ENCODE data around the gene MRPS23.

MRPS23 gene

DNA sequence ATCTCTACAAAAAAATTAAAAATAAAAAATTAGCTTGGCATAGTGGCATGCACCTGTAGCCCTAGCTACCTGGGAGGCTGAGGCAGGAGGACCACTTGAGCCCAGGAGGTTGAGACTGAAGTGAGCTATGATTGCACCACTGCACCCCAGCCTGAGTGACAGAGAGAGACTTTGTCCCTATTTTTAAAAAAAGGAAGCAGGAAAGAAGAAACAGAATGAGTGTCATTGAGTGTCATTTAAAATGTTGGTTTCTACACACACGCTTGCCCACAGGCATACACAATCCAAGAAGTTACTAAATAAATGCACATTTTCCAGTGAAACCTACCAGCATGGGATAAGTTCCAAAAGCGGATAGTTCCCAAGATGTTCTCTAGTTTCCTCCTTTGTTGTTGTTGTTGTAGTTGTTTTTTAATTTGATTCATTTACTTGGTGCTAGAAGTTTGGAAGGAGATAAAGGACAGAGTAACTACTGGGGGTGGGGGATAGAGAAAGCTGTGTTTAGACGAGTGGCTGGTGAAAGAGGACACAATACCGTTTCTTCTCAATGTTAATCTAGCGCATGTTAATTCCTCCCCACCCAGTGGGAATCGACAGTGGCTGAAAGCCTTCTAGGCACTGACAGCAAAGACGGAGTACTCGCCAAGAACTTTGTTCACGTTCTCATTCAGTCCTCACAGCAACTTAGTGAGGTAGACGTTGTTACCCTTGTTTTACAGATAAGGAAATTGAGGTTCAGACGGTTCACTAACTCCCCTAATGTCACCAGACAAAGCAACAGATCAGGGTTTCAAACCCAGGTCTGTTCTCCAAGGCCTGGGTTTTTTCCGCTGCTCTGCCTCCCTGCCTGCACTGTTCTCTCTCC, 17.3 kb downstream of the MRPS23 start:
- Mint-ChIP-seq H3K4me3 (no peak overlapping the region), H3K4me1 (no peaks in the 10 kb centered on the region), H3K27ac (no peak overlapping the region), H3K9me3 (no peaks in the 10 kb centered on the region), H3K36me3 (ENCODE audit: low read depth) (peaks cover 5% of the 10 kb centered on the region), H3K27me3 (ENCODE audit: low read depth) (peaks cover 43% of the 10 kb centered on the region)
- TF ChIP-seq, protein P1, sequence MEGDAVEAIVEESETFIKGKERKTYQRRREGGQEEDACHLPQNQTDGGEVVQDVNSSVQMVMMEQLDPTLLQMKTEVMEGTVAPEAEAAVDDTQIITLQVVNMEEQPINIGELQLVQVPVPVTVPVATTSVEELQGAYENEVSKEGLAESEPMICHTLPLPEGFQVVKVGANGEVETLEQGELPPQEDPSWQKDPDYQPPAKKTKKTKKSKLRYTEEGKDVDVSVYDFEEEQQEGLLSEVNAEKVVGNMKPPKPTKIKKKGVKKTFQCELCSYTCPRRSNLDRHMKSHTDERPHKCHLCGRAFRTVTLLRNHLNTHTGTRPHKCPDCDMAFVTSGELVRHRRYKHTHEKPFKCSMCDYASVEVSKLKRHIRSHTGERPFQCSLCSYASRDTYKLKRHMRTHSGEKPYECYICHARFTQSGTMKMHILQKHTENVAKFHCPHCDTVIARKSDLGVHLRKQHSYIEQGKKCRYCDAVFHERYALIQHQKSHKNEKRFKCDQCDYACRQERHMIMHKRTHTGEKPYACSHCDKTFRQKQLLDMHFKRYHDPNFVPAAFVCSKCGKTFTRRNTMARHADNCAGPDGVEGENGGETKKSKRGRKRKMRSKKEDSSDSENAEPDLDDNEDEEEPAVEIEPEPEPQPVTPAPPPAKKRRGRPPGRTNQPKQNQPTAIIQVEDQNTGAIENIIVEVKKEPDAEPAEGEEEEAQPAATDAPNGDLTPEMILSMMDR (IDR thresholded peaks at IDR 0.05; ENCODE audit: unreplicated experiment in 3 of 3), result no peak

DNA sequence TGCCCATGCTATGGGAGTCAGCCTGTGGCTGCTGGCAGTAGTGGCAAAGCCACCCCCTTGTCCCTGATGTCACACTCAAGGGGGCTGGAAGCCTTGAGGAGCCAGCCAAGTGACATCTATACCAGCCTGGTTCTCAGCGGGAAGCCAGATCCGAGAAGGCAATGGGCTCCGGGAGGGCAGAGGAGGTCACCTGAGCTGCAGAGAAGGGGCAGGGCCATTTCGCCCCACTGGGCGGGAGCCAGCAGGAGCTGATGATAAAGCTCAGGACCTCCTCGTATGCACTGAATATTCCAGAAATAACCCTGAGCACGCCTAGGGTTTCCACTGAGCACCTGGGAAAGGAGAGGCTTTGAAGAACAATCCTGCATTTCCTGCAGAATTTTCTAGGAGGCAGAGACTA, 19.0 kb downstream of the MRPS23 start:
- no peaks in the 10 kb centered on the region for H3K4me1 Mint-ChIP-seq
- no peak overlapping the region for H3K27ac Mint-ChIP-seq
- TF ChIP-seq, protein P1 (IDR thresholded peaks at IDR 0.05; ENCODE audit: unreplicated experiment in 3 of 3), result no peak

DNA sequence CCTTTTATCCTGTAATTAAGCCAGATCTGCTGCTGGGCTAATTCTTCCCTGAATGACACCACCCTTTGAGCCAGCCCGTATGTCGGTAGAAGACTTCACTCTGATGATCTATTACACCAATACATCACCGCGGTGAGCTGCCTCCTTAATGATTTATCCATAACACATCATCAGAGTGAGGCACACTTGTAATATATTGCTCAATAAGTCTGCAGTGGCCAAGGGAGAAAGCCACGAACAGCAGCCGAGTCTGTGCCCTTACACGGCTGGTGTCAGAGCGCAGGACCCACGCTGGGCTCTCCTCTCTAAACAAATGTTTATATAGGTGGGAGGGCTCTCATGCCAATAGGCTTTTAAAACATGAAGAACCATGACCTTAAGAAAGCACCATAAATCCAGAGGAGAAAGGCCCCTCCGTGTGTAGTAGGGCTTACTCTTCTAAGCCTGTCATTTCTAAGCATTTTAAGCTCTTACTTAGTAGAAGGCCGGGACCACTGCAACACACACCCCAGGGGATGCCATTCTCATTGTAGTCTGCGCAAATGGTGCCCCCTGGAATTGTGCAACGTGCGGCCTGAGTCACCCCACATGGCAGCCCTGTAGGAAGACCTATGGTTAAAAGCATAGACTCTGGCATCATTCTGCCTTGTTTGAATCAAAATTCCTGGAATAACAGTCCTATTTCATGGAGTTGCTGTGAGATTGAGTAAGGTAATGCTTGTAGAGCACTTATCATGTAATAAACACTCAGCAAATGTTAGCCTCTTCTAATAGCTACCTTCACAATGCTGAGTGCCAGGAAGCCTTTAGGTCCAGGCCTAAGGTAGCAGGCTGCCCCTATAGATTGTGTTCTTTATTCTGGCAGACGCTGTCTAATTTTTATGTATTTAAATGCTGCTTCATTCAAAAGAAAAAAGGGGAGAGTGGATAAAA, 26.1 kb downstream of the MRPS23 start:
- Mint-ChIP-seq H3K27me3 (ENCODE audit: low read depth) (peaks cover 74% of the 10 kb centered on the region), H3K4me1 (peaks cover 9% of the 10 kb centered on the region), H3K9me3 (no peaks in the 10 kb centered on the region), H3K27ac (no peak overlapping the region), H3K4me3 (no peak overlapping the region), H3K36me3 (ENCODE audit: low read depth) (no peaks in the 10 kb centered on the region)
- TF ChIP-seq, protein P1 (IDR thresholded peaks at IDR 0.05; ENCODE audit: unreplicated experiment in 3 of 3), result no peak

More for the DNA sequence above, 19.0 kb downstream of the MRPS23 start:
- no peak overlapping the region for H3K4me3 Mint-ChIP-seq
- H3K9me3 Mint-ChIP-seq, result no peaks in the 10 kb centered on the region
- no peaks in the 10 kb centered on the region for H3K36me3 Mint-ChIP-seq (ENCODE audit: low read depth)
- peaks cover 56% of the 10 kb centered on the region for H3K27me3 Mint-ChIP-seq (ENCODE audit: low read depth)

DNA sequence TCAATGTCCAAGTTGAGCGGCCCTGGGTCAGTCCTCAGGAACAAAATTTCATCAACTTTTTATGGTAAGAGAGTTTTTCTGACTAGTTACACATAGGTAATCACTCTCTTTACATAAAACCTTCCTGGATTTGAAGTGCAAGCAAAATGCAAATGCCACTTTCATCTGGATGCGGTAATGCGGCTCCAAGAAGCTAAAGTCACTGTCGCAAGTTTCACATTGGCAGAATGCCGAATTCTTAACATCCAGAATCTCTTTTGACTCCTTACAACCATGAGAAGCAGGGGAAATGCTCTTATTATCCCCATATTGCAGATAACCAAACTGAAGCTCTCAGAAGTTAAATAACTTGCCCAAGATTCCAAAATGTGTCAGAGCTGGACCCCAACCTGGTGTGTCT, 30.0 kb downstream of the MRPS23 start:
- peaks cover 9% of the 10 kb centered on the region for H3K4me1 Mint-ChIP-seq
- H3K36me3 Mint-ChIP-seq (ENCODE audit: low read depth), result peaks cover 4% of the 10 kb centered on the region
- H3K4me3 Mint-ChIP-seq, result no peak overlapping the region
- TF ChIP-seq, protein P1 (IDR thresholded peaks at IDR 0.05; ENCODE audit: unreplicated experiment in 3 of 3), result no peak
- H3K9me3 Mint-ChIP-seq, result peaks cover 3% of the 10 kb centered on the region
- peaks cover 84% of the 10 kb centered on the region for H3K27me3 Mint-ChIP-seq (ENCODE audit: low read depth)
- H3K27ac Mint-ChIP-seq, result no peak overlapping the region

DNA sequence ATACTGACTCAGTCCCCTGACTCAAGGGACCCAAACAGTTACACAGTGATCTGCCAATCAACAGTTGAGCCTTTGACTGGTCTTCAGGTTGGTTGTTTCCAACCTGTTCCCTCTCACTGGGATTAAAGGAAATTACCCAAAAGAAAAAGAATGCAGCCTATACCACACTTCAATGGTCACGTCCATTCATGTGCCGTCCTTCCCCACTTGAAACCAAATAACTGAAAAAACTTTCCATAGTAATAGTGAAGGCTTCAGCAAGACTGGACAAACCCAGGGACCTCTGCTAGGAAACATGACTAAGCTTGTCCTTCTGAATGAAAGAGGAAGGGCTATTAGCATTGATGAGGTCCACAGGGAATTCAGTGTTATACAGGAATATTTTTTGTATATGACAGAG, 30.6 kb downstream of the MRPS23 start:
- H3K4me3 Mint-ChIP-seq, result no peak overlapping the region
- H3K27ac Mint-ChIP-seq, result no peak overlapping the region
- peaks cover 84% of the 10 kb centered on the region for H3K27me3 Mint-ChIP-seq (ENCODE audit: low read depth)
- H3K36me3 Mint-ChIP-seq (ENCODE audit: low read depth), result peaks cover 4% of the 10 kb centered on the region
- TF ChIP-seq, protein P1 (IDR thresholded peaks at IDR 0.05; ENCODE audit: unreplicated experiment in 3 of 3), result no peak
- H3K4me1 Mint-ChIP-seq, result peaks cover 9% of the 10 kb centered on the region
- peaks cover 3% of the 10 kb centered on the region for H3K9me3 Mint-ChIP-seq
